Coronary artery (tissue), 2 donors: ENCODE data around the gene DMBT1.
A peak's percentile ranks its signal among the peaks of the same experiment; 100 is the strongest.

Experiments used
- DNase-seq: peaks from one replicate; pipeline ENCODE4 v3.0.0-alpha.2; 2017; ENCODE audit warnings: low spot score
- H3K27ac ChIP-seq, 2 donors: fragments of 200-600 bp; sonication (generic); one replicate each; pipeline ENCODE4 v1.5.1; 2016 to 2019
- H3K4me3 ChIP-seq: fragments of 200-600 bp; sonication (generic); 2 replicates; pipeline ENCODE4 v1.5.1; 2016; ENCODE audit warnings: mild to moderate bottlenecking, moderate library complexity
- TF ChIP-seq, protein P1 (sequence below): fragments of 200-600 bp; sonication (generic); IDR thresholded peaks from one replicate; pipeline ENCODE4 v1.5.1; 2019; ENCODE audit warnings: antibody characterized with exemption

The DMBT1 gene

GRCh38 chr10:122554131-122555036 lies 6.2 kb upstream of the DMBT1 start:
- DNase-seq, result peak; percentile 36
- TF ChIP-seq, protein P1, sequence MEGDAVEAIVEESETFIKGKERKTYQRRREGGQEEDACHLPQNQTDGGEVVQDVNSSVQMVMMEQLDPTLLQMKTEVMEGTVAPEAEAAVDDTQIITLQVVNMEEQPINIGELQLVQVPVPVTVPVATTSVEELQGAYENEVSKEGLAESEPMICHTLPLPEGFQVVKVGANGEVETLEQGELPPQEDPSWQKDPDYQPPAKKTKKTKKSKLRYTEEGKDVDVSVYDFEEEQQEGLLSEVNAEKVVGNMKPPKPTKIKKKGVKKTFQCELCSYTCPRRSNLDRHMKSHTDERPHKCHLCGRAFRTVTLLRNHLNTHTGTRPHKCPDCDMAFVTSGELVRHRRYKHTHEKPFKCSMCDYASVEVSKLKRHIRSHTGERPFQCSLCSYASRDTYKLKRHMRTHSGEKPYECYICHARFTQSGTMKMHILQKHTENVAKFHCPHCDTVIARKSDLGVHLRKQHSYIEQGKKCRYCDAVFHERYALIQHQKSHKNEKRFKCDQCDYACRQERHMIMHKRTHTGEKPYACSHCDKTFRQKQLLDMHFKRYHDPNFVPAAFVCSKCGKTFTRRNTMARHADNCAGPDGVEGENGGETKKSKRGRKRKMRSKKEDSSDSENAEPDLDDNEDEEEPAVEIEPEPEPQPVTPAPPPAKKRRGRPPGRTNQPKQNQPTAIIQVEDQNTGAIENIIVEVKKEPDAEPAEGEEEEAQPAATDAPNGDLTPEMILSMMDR, result no peak
- H3K4me3 ChIP-seq, result no peak overlapping the region
- no peak overlapping the region for H3K27ac ChIP-seq

- H3K27ac ChIP-seq, result no peak overlapping the region
- TF ChIP-seq, protein P1, result no peak
- H3K4me3 ChIP-seq, result no peak overlapping the region
- DNase-seq, result no peak
Measured at GRCh38 chr10:122555442-122555841, 5.1 kb upstream of the DMBT1 start.

- TF ChIP-seq, protein P1, result no peak
- no peak overlapping the region for H3K27ac ChIP-seq
- DNase-seq, result no peak
Measured at GRCh38 chr10:122557516-122557915, 3.0 kb upstream of the DMBT1 start.

GRCh38 chr10:122558452-122558851 lies 2.1 kb upstream of the DMBT1 start:
- no peak overlapping the region for H3K4me3 ChIP-seq
- no peak for DNase-seq
- no peak overlapping the region for H3K27ac ChIP-seq
- TF ChIP-seq, protein P1, result no peak

More at GRCh38 chr10:122557516-122557915, 3.0 kb upstream of the DMBT1 start:
- no peak overlapping the region for H3K4me3 ChIP-seq

DNA sequence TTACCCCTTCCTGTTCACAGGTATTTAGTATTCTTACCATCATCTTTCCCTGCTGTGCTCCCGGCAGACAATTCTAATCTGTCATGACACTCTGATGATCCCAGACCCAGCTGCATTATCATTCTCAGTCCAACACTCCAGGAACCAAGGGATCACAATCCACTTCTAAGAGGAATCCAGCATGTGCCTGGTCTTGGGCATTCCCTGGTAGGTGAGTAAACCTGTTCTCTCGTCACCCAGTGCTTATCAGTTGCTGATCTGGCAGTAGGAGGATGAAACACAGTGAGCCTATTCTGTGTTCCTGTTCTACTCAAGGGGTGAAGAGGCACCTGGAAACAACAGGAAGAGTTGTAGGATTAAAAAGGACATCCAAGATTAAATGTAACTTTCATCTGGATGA lies 1.3 kb upstream of the DMBT1 start:
- Histone ChIP-seq H3K27ac (no peak overlapping the region), H3K4me3 (no peak overlapping the region)
- TF ChIP-seq, protein P1, result no peak
- peak; percentile 53 for DNase-seq

- no peak for DNase-seq
- Histone ChIP-seq H3K4me3 (no peak overlapping the region), H3K27ac (no peak overlapping the region)
- TF ChIP-seq, protein P1, result no peak
Measured at GRCh38 chr10:122561212-122561611, 658 bp downstream of the DMBT1 start.

GRCh38 chr10:122561792-122562191 lies 1.2 kb downstream of the DMBT1 start:
- no peak for DNase-seq
- Histone ChIP-seq H3K27ac (no peak overlapping the region), H3K4me3 (no peak overlapping the region)
- TF ChIP-seq, protein P1, result no peak
